T-helper 1 cell treated with Interleukin-12 subunit alpha and Interleukin-12 subunit beta and Interleukin-4 antibody, amounts not matched to agents 30 μg/mL and 1 μg/mL, for 36 hours (primary cell): ENCODE results near the gene CWH43.
"Not testable (repeated sequence)": the region's sequence is repeated elsewhere in the genome, so short reads cannot be mapped to it uniquely, and the experiment has no call there.

Experiments used
- H3K27ac Mint-ChIP-seq: one replicate; pipeline ENCODE4 v1.8.0; 2021; ENCODE audit warnings: mild to moderate bottlenecking, mixed read lengths
- H3K27me3 Mint-ChIP-seq: one replicate; pipeline ENCODE4 v1.8.0; 2021; ENCODE audit warnings: low read depth, mixed read lengths
- H3K36me3 Mint-ChIP-seq: one replicate; pipeline ENCODE4 v1.8.0; 2021; ENCODE audit warnings: low read depth, mixed read lengths
- H3K4me1 Mint-ChIP-seq: one replicate; pipeline ENCODE4 v1.8.0; 2021; ENCODE audit warnings: low read depth, mixed read lengths
- H3K4me3 Mint-ChIP-seq: one replicate; pipeline ENCODE4 v1.8.0; 2021; ENCODE audit warnings: mild to moderate bottlenecking, moderate library complexity, mixed read lengths
- H3K9me3 Mint-ChIP-seq: one replicate; pipeline ENCODE4 v1.8.0; 2021; ENCODE audit warnings: mixed read lengths

The CWH43 gene

GRCh38 chr4:48985976-48986653 lies at the start of gene CWH43:
TSS of gene CWH43 (plus strand) at chr4:48986275. CDS start at chr4:48986430, 155 bp downstream.
- peaks cover 33% of the 10 kb centered on the region for H3K27me3 Mint-ChIP-seq
- H3K36me3 Mint-ChIP-seq: no peaks in the 10 kb centered on the region
- no peak within 1 kb of the TSS for H3K4me3 Mint-ChIP-seq
- H3K27ac Mint-ChIP-seq: no peak within 1 kb of the TSS
- H3K9me3 Mint-ChIP-seq: no peaks in the 10 kb centered on the region
- H3K4me1 Mint-ChIP-seq: no peaks in the 10 kb centered on the region

DNA sequence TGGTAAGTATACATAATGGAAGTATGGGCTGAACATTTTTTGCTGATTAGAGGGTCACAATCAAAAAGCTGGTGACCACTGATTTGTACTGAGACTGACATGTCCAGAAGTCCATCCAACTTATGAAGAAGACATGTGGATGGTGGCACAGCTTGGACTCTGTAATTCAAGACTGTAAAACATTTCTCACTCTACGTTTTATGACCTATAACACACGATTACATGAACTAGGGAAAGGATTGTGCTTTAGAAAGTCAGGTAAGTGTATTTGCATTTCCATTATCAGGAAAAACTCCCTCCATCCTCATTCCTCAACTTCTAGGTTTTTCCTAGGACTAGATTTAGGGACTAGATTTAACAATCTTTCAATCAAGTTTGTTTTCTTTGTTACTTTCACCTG lies 49.0 kb upstream of the CWH43 start:
- Mint-ChIP-seq H3K9me3 (no peaks in the 10 kb centered on the region), H3K36me3 (no peaks in the 10 kb centered on the region), H3K4me1 (no peaks in the 10 kb centered on the region), H3K4me3 (no peak overlapping the region), H3K27ac (no peak overlapping the region), H3K27me3 (peaks cover 4% of the 10 kb centered on the region)

- Mint-ChIP-seq H3K4me3 (no peak overlapping the region), H3K36me3 (no peaks in the 10 kb centered on the region), H3K27ac (no peak overlapping the region), H3K27me3 (peaks cover 14% of the 10 kb centered on the region), H3K4me1 (peaks cover 5% of the 10 kb centered on the region), H3K9me3 (no peaks in the 10 kb centered on the region)
These were observed 47.2 kb upstream of the CWH43 start for GRCh38 chr4:48938831-48939230.

DNA sequence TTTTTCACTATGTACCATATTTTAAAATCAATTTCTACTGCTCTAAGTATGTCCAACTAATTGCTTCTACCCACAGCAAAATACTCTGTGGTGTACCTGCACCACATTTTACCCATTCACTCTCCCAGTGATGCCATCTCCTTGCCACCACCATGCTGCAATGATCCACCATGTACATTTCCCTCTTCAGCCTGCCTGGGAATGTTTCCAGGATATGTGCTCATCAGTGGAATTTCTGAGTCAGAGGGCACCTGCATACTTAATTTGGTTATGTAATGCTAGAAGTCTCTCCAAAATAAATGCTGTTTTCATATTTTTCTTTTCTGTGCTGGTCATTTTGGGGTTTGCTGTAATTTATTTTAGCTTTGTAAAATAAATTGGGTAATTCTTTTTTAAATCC lies 46.3 kb upstream of the CWH43 start:
- Mint-ChIP-seq H3K4me3 (no peak overlapping the region), H3K36me3 (no peaks in the 10 kb centered on the region), H3K9me3 (no peaks in the 10 kb centered on the region), H3K4me1 (peaks cover 11% of the 10 kb centered on the region), H3K27me3 (peaks cover 14% of the 10 kb centered on the region), H3K27ac (no peak overlapping the region)

- Mint-ChIP-seq H3K27me3 (peaks cover 14% of the 10 kb centered on the region), H3K27ac (no peak overlapping the region), H3K9me3 (no peaks in the 10 kb centered on the region), H3K4me1 (peaks cover 14% of the 10 kb centered on the region), H3K4me3 (no peak overlapping the region), H3K36me3 (no peaks in the 10 kb centered on the region)
These were observed 42.7 kb upstream of the CWH43 start for GRCh38 chr4:48943387-48943786.

DNA sequence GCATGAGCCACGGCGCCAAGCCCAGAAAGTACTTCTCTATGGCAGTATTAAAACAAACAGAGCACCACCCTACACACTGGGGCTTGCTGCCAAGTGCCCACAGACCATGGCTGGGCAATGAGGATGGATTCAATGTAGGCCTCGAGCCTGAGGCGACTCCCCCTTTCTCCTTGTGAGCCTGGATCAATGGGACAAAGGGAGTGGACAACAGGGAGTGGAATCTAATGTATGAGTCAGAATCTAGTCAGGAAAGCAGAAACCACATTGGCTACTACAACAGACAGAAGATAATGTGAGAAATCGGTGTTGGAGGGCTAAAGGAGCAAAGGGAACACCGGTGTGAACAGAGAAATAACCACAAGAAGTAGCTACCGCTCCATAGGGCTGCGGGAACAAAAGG lies 41.8 kb upstream of the CWH43 start:
- no peaks in the 10 kb centered on the region for H3K9me3 Mint-ChIP-seq
- peaks cover 14% of the 10 kb centered on the region for H3K4me1 Mint-ChIP-seq
- peaks cover 14% of the 10 kb centered on the region for H3K27me3 Mint-ChIP-seq
- H3K4me3 Mint-ChIP-seq: no peak overlapping the region
- H3K36me3 Mint-ChIP-seq: no peaks in the 10 kb centered on the region
- no peak overlapping the region for H3K27ac Mint-ChIP-seq

GRCh38 chr4:48944756-48945241 lies 41.3 kb upstream of the CWH43 start:
- H3K4me1 Mint-ChIP-seq: peaks cover 14% of the 10 kb centered on the region
- H3K9me3 Mint-ChIP-seq: no peaks in the 10 kb centered on the region
- peaks cover 14% of the 10 kb centered on the region for H3K27me3 Mint-ChIP-seq
- no peaks in the 10 kb centered on the region for H3K36me3 Mint-ChIP-seq
- no peak overlapping the region for H3K4me3 Mint-ChIP-seq
- no peak overlapping the region for H3K27ac Mint-ChIP-seq

DNA sequence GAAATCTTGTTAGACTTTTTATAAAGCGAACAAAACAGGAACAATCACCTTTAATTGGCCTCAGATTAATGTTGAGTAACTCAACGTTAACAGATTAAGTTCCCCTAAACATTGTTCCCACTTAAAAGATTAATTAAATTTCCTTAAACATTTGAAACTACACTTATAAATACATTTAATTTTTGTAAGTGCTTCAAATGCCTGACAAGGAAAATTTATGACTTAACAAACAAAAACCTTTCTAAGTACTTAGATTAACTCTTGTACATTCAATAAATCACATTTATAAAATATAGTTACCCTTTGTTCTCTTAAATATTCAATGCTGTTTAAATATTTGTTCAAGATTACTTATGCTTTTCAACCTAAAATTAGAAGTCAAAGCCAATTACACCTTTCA lies 40.1 kb upstream of the CWH43 start:
- H3K27me3 Mint-ChIP-seq: peaks cover 13% of the 10 kb centered on the region
- no peaks in the 10 kb centered on the region for H3K9me3 Mint-ChIP-seq
- no peaks in the 10 kb centered on the region for H3K36me3 Mint-ChIP-seq
- no peak overlapping the region for H3K4me3 Mint-ChIP-seq
- H3K4me1 Mint-ChIP-seq: peaks cover 14% of the 10 kb centered on the region
- H3K27ac Mint-ChIP-seq: no peak overlapping the region

GRCh38 chr4:48947731-48948130 lies 38.3 kb upstream of the CWH43 start:
- no peaks in the 10 kb centered on the region for H3K9me3 Mint-ChIP-seq
- peaks cover 14% of the 10 kb centered on the region for H3K4me1 Mint-ChIP-seq
- no peak overlapping the region for H3K4me3 Mint-ChIP-seq
- H3K27me3 Mint-ChIP-seq: peaks cover 11% of the 10 kb centered on the region
- no peak overlapping the region for H3K27ac Mint-ChIP-seq
- H3K36me3 Mint-ChIP-seq: no peaks in the 10 kb centered on the region

GRCh38 chr4:48949086-48949485 lies 37.0 kb upstream of the CWH43 start:
- Mint-ChIP-seq H3K9me3 (no peaks in the 10 kb centered on the region), H3K27ac (no peak overlapping the region), H3K36me3 (no peaks in the 10 kb centered on the region), H3K4me3 (no peak overlapping the region), H3K27me3 (peaks cover 3% of the 10 kb centered on the region), H3K4me1 (peaks cover 8% of the 10 kb centered on the region)

- H3K4me3 Mint-ChIP-seq: no peak overlapping the region
- peaks cover 5% of the 10 kb centered on the region for H3K4me1 Mint-ChIP-seq
- H3K27me3 Mint-ChIP-seq: peaks cover 7% of the 10 kb centered on the region
- no peak overlapping the region for H3K27ac Mint-ChIP-seq
- no peaks in the 10 kb centered on the region for H3K36me3 Mint-ChIP-seq
- H3K9me3 Mint-ChIP-seq: no peaks in the 10 kb centered on the region
These were observed 36.4 kb upstream of the CWH43 start for GRCh38 chr4:48949518-48950219.

DNA sequence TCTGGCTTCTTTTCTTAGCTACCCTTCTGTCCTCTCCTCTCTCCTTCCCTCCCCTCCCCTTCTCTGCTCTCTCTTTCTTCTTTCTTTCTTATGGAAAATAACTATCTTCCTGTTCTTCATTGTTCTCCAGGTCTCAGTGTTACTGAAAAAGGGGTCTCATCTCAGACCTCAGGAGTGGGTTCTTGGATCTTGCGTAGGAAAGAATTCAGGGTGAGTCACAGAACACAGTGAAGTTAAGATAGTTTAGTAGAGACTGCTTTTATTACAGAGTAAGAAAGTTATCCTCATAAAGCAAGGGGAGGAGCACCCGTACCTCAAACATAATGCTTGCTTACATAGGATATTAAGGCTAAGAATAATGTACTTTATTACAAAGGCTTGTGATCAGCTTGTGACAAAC lies 31.8 kb upstream of the CWH43 start:
- peaks cover 1% of the 10 kb centered on the region for H3K4me1 Mint-ChIP-seq
- peaks cover 24% of the 10 kb centered on the region for H3K27me3 Mint-ChIP-seq
- no peaks in the 10 kb centered on the region for H3K36me3 Mint-ChIP-seq
- no peak overlapping the region for H3K27ac Mint-ChIP-seq
- no peak overlapping the region for H3K4me3 Mint-ChIP-seq
- H3K9me3 Mint-ChIP-seq: no peaks in the 10 kb centered on the region

GRCh38 chr4:48957366-48957765 lies 28.7 kb upstream of the CWH43 start:
- peaks cover 21% of the 10 kb centered on the region for H3K27me3 Mint-ChIP-seq
- not testable (repeated sequence) for H3K27ac Mint-ChIP-seq, H3K9me3 Mint-ChIP-seq, H3K4me3 Mint-ChIP-seq, H3K4me1 Mint-ChIP-seq, H3K36me3 Mint-ChIP-seq

DNA sequence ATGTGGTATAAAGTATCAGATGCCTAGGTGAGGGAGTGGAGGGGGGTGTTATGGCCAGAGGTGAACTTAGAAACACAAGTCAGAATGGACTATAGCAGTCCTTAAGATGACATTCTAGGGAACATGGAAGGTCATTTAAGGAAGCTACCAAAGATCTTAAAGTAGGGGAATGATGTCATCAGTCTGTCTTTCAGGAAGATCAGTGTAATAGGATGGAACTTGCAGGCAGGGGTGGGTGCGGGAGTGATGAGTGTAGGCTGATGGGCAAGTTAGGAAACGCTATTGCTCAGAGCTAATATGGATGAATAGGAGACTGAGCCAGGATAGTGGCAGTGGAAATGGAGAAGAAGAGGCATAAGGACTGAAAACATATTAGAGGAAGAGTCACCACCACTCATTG lies 27.5 kb upstream of the CWH43 start:
- Mint-ChIP-seq H3K9me3 (no peaks in the 10 kb centered on the region), H3K4me3 (no peak overlapping the region), H3K36me3 (no peaks in the 10 kb centered on the region), H3K4me1 (peaks cover 1% of the 10 kb centered on the region), H3K27ac (no peak overlapping the region), H3K27me3 (peaks cover 21% of the 10 kb centered on the region)

DNA sequence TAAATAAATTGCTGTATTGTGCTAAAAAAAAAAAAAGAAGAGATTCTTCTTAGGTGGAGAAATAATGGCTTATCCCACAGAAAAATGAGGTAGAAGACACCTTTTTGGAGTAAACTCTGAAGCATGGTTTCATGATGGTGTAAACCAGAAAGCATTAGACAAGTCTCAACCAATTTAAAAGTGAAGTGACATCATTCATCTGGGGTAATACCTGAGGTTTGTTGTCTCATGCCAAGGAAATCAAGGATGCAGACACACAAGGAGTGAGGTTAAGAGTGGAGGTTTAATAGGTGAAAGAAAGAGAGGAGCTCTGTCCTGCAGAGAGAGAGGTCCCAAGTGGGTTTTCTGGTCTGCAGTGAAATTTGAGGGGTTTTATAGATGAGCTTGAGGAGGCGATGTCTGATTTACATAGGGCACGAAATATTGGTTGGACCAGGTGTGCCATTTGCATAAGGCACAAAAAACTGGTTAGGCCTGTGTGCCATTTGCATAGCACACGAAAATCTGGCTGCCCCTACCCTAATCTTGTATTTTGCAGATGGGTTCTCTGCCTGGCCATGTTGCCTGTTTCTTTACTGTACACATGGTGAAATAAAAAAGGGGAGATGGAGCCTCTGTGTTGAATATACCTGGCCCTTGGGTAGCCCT lies 25.0 kb upstream of the CWH43 start:
- H3K27ac Mint-ChIP-seq: no peak overlapping the region
- H3K4me3 Mint-ChIP-seq: no peak overlapping the region
- no peaks in the 10 kb centered on the region for H3K9me3 Mint-ChIP-seq
- peaks cover 2% of the 10 kb centered on the region for H3K4me1 Mint-ChIP-seq
- H3K27me3 Mint-ChIP-seq: peaks cover 14% of the 10 kb centered on the region
- H3K36me3 Mint-ChIP-seq: no peaks in the 10 kb centered on the region
